GM13976 (cell line): ENCODE results near the gene JAKMIP1.

Experiments used
- DNase-seq: peaks from one replicate; pipeline ENCODE4 v3.0.0; 2012; ENCODE audit warnings: low spot score
- CTCF ChIP-seq: IDR thresholded peaks from 2 replicates; pipeline ENCODE4 v1.5.1; 2012; ENCODE audit warnings: borderline replicate concordance, mild to moderate bottlenecking; ENCODE audit not compliant: insufficient read depth; ENCODE audit errors: extremely low read depth, missing control alignments, control extremely low read depth
- in situ Hi-C: fragments of 300-500 bp; cut with MboI; formaldehyde crosslinking; loops from one replicate; pipeline ENCODE4 v1.12.0; 2022; ENCODE audit warnings: low sequenced_read_pairs, mixed read lengths, inconsistent platforms; ENCODE audit not compliant: unreplicated experiment

JAKMIP1 gene

GRCh38 chr4:6012200-6012599, 188.1 kb downstream of the JAKMIP1 start:
- no peak for TF ChIP-seq CTCF
- no peak for DNase-seq
- in situ Hi-C loops = no loop called here

DNA sequence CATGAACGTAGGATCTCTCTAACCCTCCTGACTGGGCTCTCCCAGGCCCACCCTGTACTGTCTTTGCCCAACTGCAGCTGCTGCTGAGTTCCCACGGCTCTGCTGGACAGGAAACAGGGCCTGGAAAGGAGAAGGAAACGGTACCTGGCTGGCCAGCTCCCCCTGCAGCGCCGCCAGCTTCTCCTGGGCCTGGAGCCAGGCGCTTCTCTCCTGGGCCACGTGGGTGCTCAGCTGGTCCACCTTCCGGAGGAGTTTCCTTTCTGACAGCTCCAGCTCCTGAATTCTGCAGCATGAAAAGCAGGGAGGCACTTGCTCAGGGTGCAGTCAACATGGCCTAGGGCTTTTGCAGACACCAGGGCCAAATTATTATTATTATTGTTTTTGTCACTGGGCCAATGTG, 188.7 kb downstream of the JAKMIP1 start:
- no peak for TF ChIP-seq CTCF
- in situ Hi-C loops = no loop called here
- DNase-seq = no peak

DNA sequence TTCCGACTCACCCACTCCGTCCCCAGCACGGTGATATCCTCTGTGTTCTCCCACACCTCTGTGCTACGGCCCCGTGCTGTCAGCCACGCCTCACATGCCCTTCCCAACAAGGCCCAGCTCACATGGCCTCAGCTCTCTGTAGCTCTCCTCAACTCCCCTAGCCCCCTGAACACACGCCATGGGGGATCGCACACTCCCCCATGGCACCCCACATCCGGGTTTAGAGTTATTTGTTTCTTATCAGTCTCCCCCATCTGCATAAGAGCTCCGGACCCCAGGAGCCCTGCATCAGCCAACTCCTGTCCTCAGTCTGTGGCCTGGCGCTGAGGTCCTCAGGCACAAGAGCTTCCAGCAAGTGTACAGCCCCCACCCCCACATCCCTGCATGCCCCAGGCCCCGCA, 189.1 kb downstream of the JAKMIP1 start:
- in situ Hi-C loops = no loop called here

GRCh38 chr4:6010789-6011188, 189.6 kb downstream of the JAKMIP1 start:
- in situ Hi-C loops = no loop called here

More for the DNA sequence above, 189.1 kb downstream of the JAKMIP1 start:
- TF ChIP-seq CTCF = no peak
- DNase-seq = no peak

DNA sequence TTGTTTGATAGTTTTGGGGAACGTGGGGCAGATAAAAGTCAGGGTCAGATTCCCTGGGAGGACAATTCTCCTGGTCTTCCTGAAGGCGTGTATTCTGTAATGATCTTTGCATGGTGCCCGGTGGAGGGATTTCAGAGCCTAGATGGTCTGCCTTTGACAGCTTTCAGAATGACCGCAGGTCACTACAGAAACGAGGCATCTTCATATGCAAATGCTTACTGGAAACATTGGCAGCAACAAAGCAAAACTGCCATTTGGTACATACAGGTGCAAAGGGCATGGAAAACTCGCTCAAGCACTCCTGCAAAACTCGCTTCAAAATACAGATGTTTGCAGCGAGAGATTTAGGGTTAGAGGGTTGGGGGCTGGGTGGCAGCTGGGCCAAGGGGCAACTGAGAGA, 190.9 kb downstream of the JAKMIP1 start:
- in situ Hi-C loops = no loop called here
- DNase-seq = no peak
- no peak for TF ChIP-seq CTCF

More at GRCh38 chr4:6010789-6011188, 189.6 kb downstream of the JAKMIP1 start:
- TF ChIP-seq CTCF = no peak
- no peak for DNase-seq

- in situ Hi-C loops = no loop called here
- DNase-seq = no peak
These were observed 191.5 kb downstream of the JAKMIP1 start for GRCh38 chr4:6008766-6009385.

More at GRCh38 chr4:6008766-6009385, 191.5 kb downstream of the JAKMIP1 start:
- TF ChIP-seq CTCF = no peak
